Lung (tissue), 12 donors: ENCODE measurements around the gene REXO1. TPM values are rescaled to one million over a fixed set of nuclear protein-coding genes. Genes with fewer than 3 reads are reported as not detected.

Experiments used
- ATAC-seq: fragments of 200-7000 bp; cut with Tn5 transposase; one replicate; pipeline ENCODE4 v1.9.1; 2020; ENCODE audit warnings: moderate number of reproducible peaks; ENCODE audit not compliant: insufficient read depth, low FRiP score
- DNase-seq, 3 donors: peaks; one replicate each; pipeline ENCODE4 v3.0.0-alpha.2; 2013 to 2017
- H3K27ac ChIP-seq, 2 donors: one replicate each; pipeline ENCODE4 v1.5.1; 2013; ENCODE audit warnings: mild to moderate bottlenecking in 2 of 2, moderate library complexity in 2 of 2, control low read depth in 1 of 2, inconsistent platforms in 1 of 2, low read depth in 1 of 2, low read length in 1 of 2
- H3K27me3 ChIP-seq, 3 donors: one replicate each; pipeline ENCODE4 v1.5.1; 2013; ENCODE audit warnings: low read length in 2 of 3; ENCODE audit not compliant: control insufficient read depth in 3 of 3, insufficient read depth in 3 of 3
- H3K36me3 ChIP-seq, 4 donors: one replicate each; pipeline ENCODE4 v1.5.1; 2013; ENCODE audit warnings: low read length in 4 of 4, mild to moderate bottlenecking in 1 of 4, moderate library complexity in 1 of 4; ENCODE audit not compliant: control insufficient read depth in 4 of 4, insufficient read depth in 4 of 4
- H3K4me1 ChIP-seq, 5 donors: one replicate each; pipeline ENCODE4 v1.5.1; 2013; ENCODE audit warnings: low read length in 5 of 5, mild to moderate bottlenecking in 2 of 5, moderate library complexity in 1 of 5; ENCODE audit not compliant: control insufficient read depth in 5 of 5, insufficient read depth in 5 of 5
- H3K4me3 ChIP-seq: one replicate; pipeline ENCODE4 v1.5.1; 2013; ENCODE audit warnings: mild to moderate bottlenecking, control low read depth, moderate library complexity
- H3K9ac ChIP-seq, 2 donors: one replicate each; pipeline ENCODE4 v1.5.1; 2013; ENCODE audit warnings: low read length in 2 of 2, control low read depth in 1 of 2; ENCODE audit not compliant: insufficient read depth in 1 of 2
- H3K9me3 ChIP-seq, 4 donors: one replicate each; pipeline ENCODE4 v1.5.1; 2013; ENCODE audit warnings: low read length in 3 of 4, mild to moderate bottlenecking in 1 of 4, moderate library complexity in 1 of 4; ENCODE audit not compliant: control insufficient read depth in 4 of 4, insufficient read depth in 3 of 4
- WGBS, 2 donors: extraction: QIAGEN DNeasy Blood & Tissue Kit; methylation state at CpG; one replicate each; pipeline ENCODE4 v1.1.7; 2013; 5-methylcytosine and 5-hydroxymethylcytosine counted together
- polyA plus RNA-seq, 2 donors: library from polyadenylated mRNA; stranded (reverse); fragments of 200-250 nt; gene quantifications; one replicate each; pipeline ENCODE4 v1.2.1, GENCODE V29; 2013
- total RNA-seq, 2 donors: library from RNA; depleted of rRNA in 1 of 2; stranded (reverse); fragments of >200 nt in 1 of 2; gene quantifications; one replicate each; pipeline ENCODE4 v1.2.1, GENCODE V29; 2014 to 2021
- TF ChIP-seq, protein P1 (sequence below): IDR thresholded peaks from 2 replicates; pipeline ENCODE4 v1.5.1; 2012; ENCODE audit warnings: mild to moderate bottlenecking; ENCODE audit errors: control extremely low read depth, extremely low read depth
- donor health status: control.
- donor health status: control.
- donor health status: Bipolar disorder and iron deficiency.
- donor health status: healthy.
- donor health status: DM: yes; HTN: yes; CAD: no.

The REXO1 gene
- total and polyA plus RNA-seq, 4 donors, result 15.6 to 40.3 (median 27.2) TPM

- TF ChIP-seq, protein P1, sequence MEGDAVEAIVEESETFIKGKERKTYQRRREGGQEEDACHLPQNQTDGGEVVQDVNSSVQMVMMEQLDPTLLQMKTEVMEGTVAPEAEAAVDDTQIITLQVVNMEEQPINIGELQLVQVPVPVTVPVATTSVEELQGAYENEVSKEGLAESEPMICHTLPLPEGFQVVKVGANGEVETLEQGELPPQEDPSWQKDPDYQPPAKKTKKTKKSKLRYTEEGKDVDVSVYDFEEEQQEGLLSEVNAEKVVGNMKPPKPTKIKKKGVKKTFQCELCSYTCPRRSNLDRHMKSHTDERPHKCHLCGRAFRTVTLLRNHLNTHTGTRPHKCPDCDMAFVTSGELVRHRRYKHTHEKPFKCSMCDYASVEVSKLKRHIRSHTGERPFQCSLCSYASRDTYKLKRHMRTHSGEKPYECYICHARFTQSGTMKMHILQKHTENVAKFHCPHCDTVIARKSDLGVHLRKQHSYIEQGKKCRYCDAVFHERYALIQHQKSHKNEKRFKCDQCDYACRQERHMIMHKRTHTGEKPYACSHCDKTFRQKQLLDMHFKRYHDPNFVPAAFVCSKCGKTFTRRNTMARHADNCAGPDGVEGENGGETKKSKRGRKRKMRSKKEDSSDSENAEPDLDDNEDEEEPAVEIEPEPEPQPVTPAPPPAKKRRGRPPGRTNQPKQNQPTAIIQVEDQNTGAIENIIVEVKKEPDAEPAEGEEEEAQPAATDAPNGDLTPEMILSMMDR, result no peak
- peaks cover 4 to 57% (median 36%) of the 10 kb centered on the region in 5 donors for H3K4me1 ChIP-seq
- 11 to 27% methylated on average over 62 to 66 of the region's 66 CpGs for WGBS, 2 donors
- peaks cover 0 to 6% (median 0%) of the 10 kb centered on the region in 4 donors for H3K36me3 ChIP-seq
- no peak for ATAC-seq
- no peaks in the 10 kb centered on the region for H3K9me3 ChIP-seq
- DNase-seq, result peak; percentile 78 to 80 (median 79)
- H3K27ac ChIP-seq, result no peak overlapping the region
- no peaks in the 10 kb centered on the region for H3K27me3 ChIP-seq
- H3K9ac ChIP-seq, result no peak overlapping the region
- no peak overlapping the region for H3K4me3 ChIP-seq
Measured at GRCh38 chr19:1851654-1852580, 3.6 kb upstream of the REXO1 start.

DNA sequence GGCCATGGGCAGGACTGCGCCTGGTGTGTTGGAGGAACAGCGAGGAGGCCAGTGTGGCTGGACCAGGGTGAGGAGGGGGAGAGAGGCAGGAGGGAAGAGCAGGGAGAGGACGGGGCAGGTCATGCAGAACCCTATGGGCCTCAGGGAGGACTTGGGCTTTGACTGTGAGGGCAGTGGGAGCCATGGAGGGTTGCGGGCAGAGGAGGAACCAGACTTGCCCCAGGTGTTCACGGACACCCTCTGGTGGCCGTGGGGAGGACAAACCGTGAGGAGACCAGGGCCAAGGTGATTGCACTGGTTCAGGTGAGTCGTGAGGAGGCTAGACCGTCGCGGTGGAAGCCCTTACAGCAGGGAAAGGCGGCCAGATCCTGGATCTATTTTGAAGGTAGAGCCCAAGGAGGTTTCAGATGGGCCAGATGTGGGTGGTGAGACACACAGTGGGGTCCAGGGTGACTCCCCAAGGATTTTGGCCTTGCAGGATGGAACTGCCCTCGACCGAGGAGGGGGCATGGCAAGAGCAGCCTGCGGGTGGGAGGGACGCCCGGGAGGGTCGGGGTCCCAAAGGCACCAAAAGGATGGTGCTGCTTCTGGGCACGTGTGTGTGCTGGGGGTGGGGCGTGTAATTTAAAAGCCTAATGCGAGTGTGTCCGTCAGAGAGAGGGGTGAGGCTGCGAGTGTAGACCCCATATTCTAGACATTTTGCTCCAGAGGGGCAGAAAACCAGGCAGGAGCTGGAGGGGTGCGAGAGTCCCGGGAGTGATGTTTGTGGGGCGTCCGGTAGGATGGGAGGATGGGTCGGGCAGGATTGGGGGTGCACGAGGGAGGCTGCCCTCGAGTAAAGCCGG, 2.7 kb upstream of the REXO1 start:
- no peaks in the 10 kb centered on the region for H3K27me3 ChIP-seq
- H3K9me3 ChIP-seq, result no peaks in the 10 kb centered on the region
- no peak overlapping the region for H3K4me3 ChIP-seq
- H3K9ac ChIP-seq, result no peak overlapping the region
- DNase-seq (no peak), ATAC-seq (no peak)
- peaks cover 8 to 58% (median 33%) of the 10 kb centered on the region in 5 donors for H3K4me1 ChIP-seq
- H3K27ac ChIP-seq, result no peak overlapping the region
- peaks cover 0 to 6% (median 0%) of the 10 kb centered on the region in 4 donors for H3K36me3 ChIP-seq
- 76 to 77% methylated on average over 29 to 31 of the region's 31 CpGs for WGBS, 2 donors
- TF ChIP-seq, protein P1, result no peak

DNA sequence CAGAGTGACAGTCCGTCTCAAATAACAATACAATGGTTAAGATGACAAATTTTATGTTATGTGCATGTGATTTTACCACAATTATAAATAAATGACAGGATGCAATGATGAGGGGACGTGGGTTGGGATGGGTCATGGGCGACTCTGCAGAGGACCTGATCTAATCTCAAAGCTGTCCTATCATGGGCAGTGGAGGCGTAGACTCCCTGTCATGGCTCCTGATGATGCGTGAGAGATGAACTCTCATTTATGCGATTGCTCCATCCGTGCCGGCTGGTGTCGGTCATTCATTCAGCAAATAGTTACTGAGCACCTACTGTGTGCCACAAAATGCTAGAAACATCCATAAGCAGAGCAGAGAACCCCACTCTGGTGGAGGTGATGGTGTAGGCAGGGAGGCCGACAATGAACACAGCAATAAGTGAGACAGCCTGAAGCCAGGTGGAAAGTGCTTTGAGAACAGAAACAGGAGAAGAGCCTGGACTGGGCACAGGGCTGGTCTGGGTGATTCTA, 1.7 kb upstream of the REXO1 start:
- no peaks in the 10 kb centered on the region for H3K27me3 ChIP-seq
- WGBS, 2 donors, result 83 to 91% methylated on average over 10 of the region's 10 CpGs
- no peaks in the 10 kb centered on the region for H3K9me3 ChIP-seq
- peaks cover 8 to 49% (median 23%) of the 10 kb centered on the region in 5 donors for H3K4me1 ChIP-seq
- DNase-seq, result no peak
- no peak for ATAC-seq
- peaks cover 0 to 9% (median 1%) of the 10 kb centered on the region in 4 donors for H3K36me3 ChIP-seq
- H3K9ac ChIP-seq, result no peak overlapping the region
- H3K4me3 ChIP-seq, result no peak overlapping the region
- no peak overlapping the region for H3K27ac ChIP-seq
- TF ChIP-seq, protein P1, result no peak
